Esophagus muscularis mucosa (tissue), 4 donors: ENCODE results near the gene MOB2. TPM values are rescaled to one million over a fixed set of nuclear protein-coding genes. Genes with fewer than 3 reads are reported as not detected.

Experiments
- DNase-seq: peaks from one replicate; pipeline ENCODE4 v3.0.0-alpha.2; 2017; ENCODE audit errors: extremely low spot score
- H3K27ac ChIP-seq, 4 donors: fragments of 200-600 bp; sonication (generic); replicated peaks in 1 of 4; 1 replicate in 3 of 4; 2 replicates in 1 of 4; pipeline ENCODE4 v1.5.1; 2016 to 2019; ENCODE audit warnings: mild to moderate bottlenecking in 1 of 4
- H3K27me3 ChIP-seq, 4 donors: fragments of 200-600 bp; sonication (generic); one replicate each; pipeline versions ENCODE4 v1.5.1 to v1.6.0; 2016 to 2019
- H3K36me3 ChIP-seq, 4 donors: fragments of 200-600 bp; sonication (generic); one replicate each; pipeline ENCODE4 v1.5.1; 2016 to 2019
- H3K4me1 ChIP-seq, 4 donors: fragments of 200-600 bp; sonication (generic); one replicate each; pipeline ENCODE4 v1.5.1; 2016 to 2019
- H3K4me3 ChIP-seq, 4 donors: fragments of 200-600 bp; sonication (generic); 1 replicate in 2 of 4; 2 replicates in 2 of 4; pipeline ENCODE4 v1.5.1; 2016 to 2019; ENCODE audit warnings: mild to moderate bottlenecking in 4 of 4, moderate library complexity in 1 of 4
- H3K9me3 ChIP-seq, 4 donors: fragments of 200-600 bp; sonication (generic); 1 replicate in 3 of 4; 2 replicates in 1 of 4; pipeline ENCODE4 v1.5.1; 2016 to 2019
- EP300 ChIP-seq: sonication (generic); formaldehyde crosslinking; IDR thresholded peaks from one replicate; pipeline ENCODE4 v1.6.1; 2017; ENCODE audit warnings: antibody characterized with exemption
- POLR2A ChIP-seq: fragments of 450-650 bp; IDR thresholded peaks from one replicate; pipeline ENCODE4 v1.6.1; 2017; ENCODE audit warnings: antibody characterized with exemption, moderate library complexity, mild to moderate bottlenecking, low read depth
- POLR2AphosphoS5 ChIP-seq, 2 donors: sonication (generic); formaldehyde crosslinking; IDR thresholded peaks; one replicate each; pipeline ENCODE4 v1.6.1; 2017; ENCODE audit warnings: antibody characterized with exemption in 2 of 2
- WGBS: methylation state at CpG from one replicate; pipeline ENCODE4 v1.1.5; 2018; 5-methylcytosine and 5-hydroxymethylcytosine counted together
- intact Hi-C: fragments of 100-400 bp; cut with DNase I; formaldehyde crosslinking; loops from one replicate; pipeline ENCODE4 v1.15.1; 2023
- total RNA-seq, 4 donors: library from RNA; depleted of rRNA; stranded (reverse); fragments of >200 nt; gene quantifications; one replicate each; pipeline versions ENCODE4 v1.1.0 to v1.2.1, GENCODE V29; 2016
- TF ChIP-seq, protein P1 (sequence below), 3 experiments: fragments of 200-600 bp in 2 of 3; fragments of 450-650 bp in 1 of 3; sonication (generic) in 2 of 3; IDR thresholded peaks; one replicate each; pipeline ENCODE4 v1.5.1; 2017 to 2019; ENCODE audit warnings: antibody characterized with exemption in 3 of 3, mild to moderate bottlenecking in 2 of 3, moderate library complexity in 1 of 3

Gene MOB2
- total RNA-seq, 4 donors from 2014 or later: 66.6 to 115 (median 89.5) TPM

DNA sequence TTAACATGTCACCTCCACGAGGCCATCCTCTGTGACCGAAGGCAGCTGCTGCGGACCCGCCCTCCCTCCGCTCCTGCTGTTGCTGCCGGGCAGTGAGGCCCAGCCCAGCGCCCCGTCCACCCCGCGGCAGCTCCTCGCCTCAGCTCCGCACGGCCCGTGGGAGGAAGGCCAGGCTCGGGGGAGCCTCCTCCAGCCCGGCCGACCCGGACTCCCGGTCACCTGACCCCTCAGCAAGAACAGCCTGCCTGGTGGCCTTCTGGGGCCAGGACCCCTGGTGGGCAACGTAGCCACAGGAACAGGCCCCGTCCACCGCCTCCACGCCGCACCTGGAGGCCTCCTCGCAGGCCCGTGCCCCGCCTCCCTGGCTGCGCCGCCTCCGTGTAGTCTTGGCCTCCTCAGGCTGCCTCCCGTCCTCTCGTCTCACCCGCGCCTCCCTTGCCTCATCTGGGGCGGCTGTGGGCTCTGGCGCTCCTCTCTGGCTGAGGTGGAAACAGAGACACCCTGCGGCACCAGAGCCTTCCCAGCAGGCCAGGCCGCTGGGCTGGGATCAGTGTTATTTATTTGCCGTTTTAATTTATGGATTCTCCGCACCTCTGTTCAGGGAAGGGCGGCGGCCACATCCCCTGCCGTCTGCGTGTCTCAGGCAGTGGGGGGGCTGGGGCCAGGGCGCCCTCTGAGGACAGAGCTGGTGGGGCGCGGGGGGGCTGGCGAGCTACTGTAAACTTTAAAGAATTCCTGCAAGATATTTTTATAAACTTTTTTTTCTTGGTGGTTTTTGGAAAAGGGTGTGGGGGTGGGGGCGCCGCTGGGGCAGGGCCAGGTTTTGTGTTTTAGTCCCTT, 25.4 kb downstream of the MOB2 start:
- H3K27me3 ChIP-seq: no peaks in the 10 kb centered on the region
- H3K36me3 ChIP-seq: peaks cover 4 to 31% (median 17%) of the 10 kb centered on the region in 4 donors
- H3K4me3 ChIP-seq: peak overlapping the region; percentile 20 to 49 (median 38)
- TF ChIP-seq POLR2A (no peak), EP300 (no peak), POLR2AphosphoS5 (IDR thresholded peaks at IDR 0.05) (no peak)
- TF ChIP-seq, protein P1, sequence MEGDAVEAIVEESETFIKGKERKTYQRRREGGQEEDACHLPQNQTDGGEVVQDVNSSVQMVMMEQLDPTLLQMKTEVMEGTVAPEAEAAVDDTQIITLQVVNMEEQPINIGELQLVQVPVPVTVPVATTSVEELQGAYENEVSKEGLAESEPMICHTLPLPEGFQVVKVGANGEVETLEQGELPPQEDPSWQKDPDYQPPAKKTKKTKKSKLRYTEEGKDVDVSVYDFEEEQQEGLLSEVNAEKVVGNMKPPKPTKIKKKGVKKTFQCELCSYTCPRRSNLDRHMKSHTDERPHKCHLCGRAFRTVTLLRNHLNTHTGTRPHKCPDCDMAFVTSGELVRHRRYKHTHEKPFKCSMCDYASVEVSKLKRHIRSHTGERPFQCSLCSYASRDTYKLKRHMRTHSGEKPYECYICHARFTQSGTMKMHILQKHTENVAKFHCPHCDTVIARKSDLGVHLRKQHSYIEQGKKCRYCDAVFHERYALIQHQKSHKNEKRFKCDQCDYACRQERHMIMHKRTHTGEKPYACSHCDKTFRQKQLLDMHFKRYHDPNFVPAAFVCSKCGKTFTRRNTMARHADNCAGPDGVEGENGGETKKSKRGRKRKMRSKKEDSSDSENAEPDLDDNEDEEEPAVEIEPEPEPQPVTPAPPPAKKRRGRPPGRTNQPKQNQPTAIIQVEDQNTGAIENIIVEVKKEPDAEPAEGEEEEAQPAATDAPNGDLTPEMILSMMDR (IDR thresholded peaks at IDR 0.05): no peak
- H3K9me3 ChIP-seq: no peaks in the 10 kb centered on the region
- 68% methylated on average over 46 of the region's 50 CpGs for WGBS
- intact Hi-C loops: no loop called here
- H3K27ac ChIP-seq: peak overlapping the region; percentile 88 to 90 (median 90)
- H3K4me1 ChIP-seq: peaks cover 7 to 54% (median 48%) of the 10 kb centered on the region in 4 donors
- no peak for DNase-seq

DNA sequence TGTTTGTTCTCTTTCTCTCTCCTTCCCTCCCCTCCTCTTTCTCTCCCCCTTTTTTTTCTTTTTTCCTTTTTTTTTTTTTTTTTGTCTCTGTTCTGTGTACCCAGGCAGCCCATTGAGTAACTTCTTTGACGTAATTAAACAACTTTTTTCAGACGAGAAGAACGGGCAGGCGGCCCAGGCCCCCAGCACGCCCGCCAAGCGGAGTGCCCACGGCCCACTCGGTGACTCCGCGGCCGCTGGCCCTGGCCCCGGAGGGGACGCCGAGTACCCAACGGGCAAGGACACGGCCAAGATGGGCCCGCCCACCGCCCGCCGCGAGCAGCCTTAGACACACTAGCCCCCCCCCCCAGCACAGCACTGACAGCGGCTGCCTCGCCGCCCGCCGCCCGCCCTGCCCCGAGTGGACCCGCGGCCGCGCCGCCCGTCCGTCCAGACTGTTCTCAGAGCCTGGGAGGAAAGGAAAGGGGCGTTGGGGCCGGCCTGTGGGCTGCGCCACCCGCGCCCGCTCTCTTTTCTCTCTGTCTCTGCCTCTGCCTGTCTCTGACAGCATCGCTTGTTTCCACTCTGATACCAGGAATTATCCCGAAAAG, 26.1 kb downstream of the MOB2 start:
- H3K4me1 ChIP-seq: peaks cover 7 to 54% (median 48%) of the 10 kb centered on the region in 4 donors
- intact Hi-C loops: no loop called here
- H3K36me3 ChIP-seq: peaks cover 1 to 26% (median 13%) of the 10 kb centered on the region in 4 donors
- no peaks in the 10 kb centered on the region for H3K27me3 ChIP-seq
- H3K9me3 ChIP-seq: no peaks in the 10 kb centered on the region
- no peak for TF ChIP-seq POLR2A
- TF ChIP-seq POLR2AphosphoS5 (IDR thresholded peaks at IDR 0.05): peak; percentile 72 to 75
- H3K27ac ChIP-seq: peak overlapping the region; percentile 88 to 90 (median 90)
- peak overlapping the region; percentile 20 to 49 (median 38) for H3K4me3 ChIP-seq
- WGBS: 74% methylated on average over 30 of the region's 44 CpGs
- DNase-seq: no peak

- intact Hi-C loops: no loop called here
- no peak for DNase-seq
- WGBS: 63% methylated on average over 26 of the region's 29 CpGs
- Histone ChIP-seq H3K27me3 (no peaks in the 10 kb centered on the region), H3K27ac (peak overlapping the region; percentile 88 to 90 (median 90)), H3K36me3 (peaks cover 0 to 20% (median 10%) of the 10 kb centered on the region in 4 donors), H3K9me3 (no peaks in the 10 kb centered on the region), H3K4me1 (peaks cover 7 to 58% (median 48%) of the 10 kb centered on the region in 4 donors), H3K4me3 (peak overlapping the region; percentile 20 to 46 (median 38))
- TF ChIP-seq POLR2A: no peak
- TF ChIP-seq, protein P1 (IDR thresholded peaks at IDR 0.05): no peak
- TF ChIP-seq POLR2AphosphoS5 (IDR thresholded peaks at IDR 0.05): no peak
- no peak for TF ChIP-seq EP300
Observed at GRCh38 chr11:1459764-1460395, 26.7 kb downstream of the MOB2 start.

DNA sequence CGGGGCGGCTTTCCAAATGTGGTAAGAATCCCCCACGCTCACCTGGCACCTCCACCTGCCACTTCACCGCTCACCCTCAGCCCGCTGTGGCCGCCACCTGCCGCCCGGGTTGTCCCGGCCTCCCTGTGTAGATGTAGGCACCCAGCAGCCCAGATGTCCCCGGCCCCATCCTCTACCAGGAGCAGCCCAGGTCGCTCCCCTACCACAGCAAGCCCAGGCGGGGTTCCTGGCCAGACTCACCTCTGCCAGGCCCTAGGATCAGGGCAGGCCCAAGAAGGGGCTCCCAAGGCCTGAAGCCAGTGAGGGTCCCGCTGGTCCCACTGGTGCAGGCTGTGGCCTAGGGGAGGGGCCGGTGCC, 27.4 kb downstream of the MOB2 start:
- 67% methylated on average over 9 of the region's 14 CpGs for WGBS
- Histone ChIP-seq H3K4me1 (peaks cover 7 to 58% (median 48%) of the 10 kb centered on the region in 4 donors), H3K9me3 (no peaks in the 10 kb centered on the region), H3K27me3 (no peaks in the 10 kb centered on the region), H3K36me3 (peaks cover 0 to 14% (median 10%) of the 10 kb centered on the region in 4 donors), H3K27ac (peak overlapping the region; percentile 88 to 90 (median 90)), H3K4me3 (peak overlapping the region; percentile 20 to 46 (median 38))
- intact Hi-C loops: no loop called here
- no peak for DNase-seq
- TF ChIP-seq POLR2A (no peak), EP300 (no peak), POLR2AphosphoS5 (IDR thresholded peaks at IDR 0.05) (no peak)
- TF ChIP-seq, protein P1 (IDR thresholded peaks at IDR 0.05): no peak
